HepG2 (cell line): ENCODE results near the gene PSMD1. TPM values are rescaled to one million over a fixed set of nuclear protein-coding genes. Genes with fewer than 3 reads are reported as not detected.

ENCODE experiments used
- ATAC-seq: fragments of 200-7000 bp; cut with Tn5 transposase; 3 replicates; pipeline ENCODE4 v1.9.1; 2020; ENCODE audit warnings: mild to moderate bottlenecking, moderate library complexity
- BruUV-seq: library from RNA; stranded (reverse); fragments of 400-500 nt; replicated peaks from 2 replicates; lab custom pipeline; 2021; lab: Mats Ljungman, UMichigan
- CTCF ChIA-PET: fragments of 300-600 bp; formaldehyde crosslinking; extraction: SDS; loops from one replicate; lab custom pipeline; 2021; ENCODE audit warnings: low total read pairs, inconsistent platforms, low intra/inter-chr PET ratio; lab: Yijun Ruan, JAX
- POLR2A ChIA-PET: fragments of 350-600 bp; sonication (Branson Sonifier 250); formaldehyde crosslinking; loops from one replicate; lab custom pipeline; 2020; ENCODE audit warnings: antibody characterized with exemption, inconsistent platforms; lab: Yijun Ruan, JAX
- DNase-seq: peaks from one replicate; pipeline ENCODE4 v3.0.0-alpha.2; 2015; ENCODE audit warnings: low spot score
- FAIRE-seq: peaks from 3 replicates; lab custom pipeline; 2011; peaks lifted over from hg19 to GRCh38; lab: Jason Lieb, UNC
- H2AFZ ChIP-seq: one replicate; pipeline ENCODE4 v1.6.1; 2011; ENCODE audit warnings: low read length, inconsistent platforms
- H3K27ac ChIP-seq: fragments of 300-600 bp; 3 replicates; pipeline ENCODE4 v1.8.0; 2011; ENCODE audit warnings: mixed run types, mild to moderate bottlenecking, mixed read lengths, low read length, inconsistent platforms; ENCODE audit not compliant: insufficient read depth; ENCODE audit errors: extremely low read length
- H3K27me3 ChIP-seq, 2 experiments: fragments of 200-600 bp in 1 of 2; 2 replicates in 1 of 2; 3 replicates in 1 of 2; pipeline versions ENCODE4 v1.6.0 to v1.8.0; 2011; ENCODE audit warnings: low read length in 2 of 2, mild to moderate bottlenecking in 2 of 2, moderate library complexity in 2 of 2, inconsistent platforms in 1 of 2; ENCODE audit not compliant: insufficient read depth in 2 of 2, control insufficient read depth in 1 of 2
- H3K36me3 ChIP-seq, 2 experiments: fragments of 200-600 bp in 1 of 2; replicated peaks in 1 of 2; 2 replicates in 1 of 2; 3 replicates in 1 of 2; pipeline versions ENCODE4 v1.5.1 to v1.8.0; 2011; ENCODE audit warnings: low read length in 2 of 2, inconsistent platforms in 1 of 2; ENCODE audit not compliant: insufficient read depth in 2 of 2, control insufficient read depth in 1 of 2
- H3K4me1 ChIP-seq: 2 replicates; pipeline ENCODE4 v1.5.1; 2012; ENCODE audit warnings: low read length, inconsistent platforms; ENCODE audit not compliant: insufficient read depth
- H3K4me2 ChIP-seq: 2 replicates; pipeline ENCODE4 v1.6.0; 2011; ENCODE audit warnings: low read depth, low read length, inconsistent platforms
- H3K4me3 ChIP-seq, 3 experiments: fragments of 200-600 bp in 1 of 3; sonication (generic), shearing (Covaris generic) in 1 of 3; replicated peaks in 1 of 3; 2 replicates each; pipeline ENCODE4 v1.5.1; 2011 to 2016; ENCODE audit warnings: low read length in 3 of 3, inconsistent platforms in 2 of 3, low read depth in 2 of 3, mild to moderate bottlenecking in 2 of 3, control low read depth in 1 of 3, mixed read lengths in 1 of 3; ENCODE audit not compliant: insufficient read depth in 1 of 3
- H3K79me2 ChIP-seq: one replicate; pipeline ENCODE4 v1.6.1; 2011; ENCODE audit warnings: low read length, inconsistent platforms; ENCODE audit not compliant: insufficient read depth
- H3K9ac ChIP-seq: 2 replicates; pipeline ENCODE4 v1.6.0; 2011; ENCODE audit warnings: mild to moderate bottlenecking, low read depth, low read length, inconsistent platforms; ENCODE audit not compliant: insufficient read depth
- H3K9me3 ChIP-seq: 2 replicates; pipeline ENCODE4 v1.5.1; 2012; ENCODE audit warnings: mild to moderate bottlenecking, low read length
- H4K20me1 ChIP-seq: 2 replicates; pipeline ENCODE4 v1.6.0; 2011; ENCODE audit warnings: inconsistent platforms, mild to moderate bottlenecking, low read length, moderate library complexity; ENCODE audit not compliant: insufficient read depth
- MYNN ChIP-seq: sonication (generic); formaldehyde crosslinking; IDR thresholded peaks from 2 replicates; pipeline ENCODE4 v1.4.0; 2020; ENCODE audit warnings: mild to moderate bottlenecking, low read depth, missing genetic modification reagents
- NPAS2 ChIP-seq: sonication (generic); formaldehyde crosslinking; IDR thresholded peaks from 2 replicates; pipeline ENCODE4 v1.8.0; 2022; ENCODE audit warnings: mild to moderate bottlenecking, missing genetic modification reagents, borderline replicate concordance
- RBAK ChIP-seq: sonication (generic); formaldehyde crosslinking; IDR thresholded peaks from 2 replicates; pipeline ENCODE4 v1.5.1; 2020; ENCODE audit warnings: mild to moderate bottlenecking, missing genetic modification reagents
- STAG1 ChIP-seq: sonication (generic); formaldehyde crosslinking; IDR thresholded peaks from 2 replicates; pipeline ENCODE4 v1.4.0; 2020; ENCODE audit warnings: missing genetic modification reagents
- ZFX ChIP-seq: sonication (generic); formaldehyde crosslinking; IDR thresholded peaks from 2 replicates; pipeline ENCODE4 v1.4.0; 2020; ENCODE audit warnings: mild to moderate bottlenecking, low read depth, missing genetic modification reagents, moderate library complexity
- ZNF607 ChIP-seq: sonication (generic); formaldehyde crosslinking; IDR thresholded peaks from 2 replicates; pipeline ENCODE4 v1.5.1; 2020; ENCODE audit warnings: missing genetic modification reagents, mild to moderate bottlenecking, borderline replicate concordance
- WGBS: methylation state at CpG from one replicate; pipeline ENCODE4 v1.1.6; 2017; ENCODE audit warnings: low lambda C conversion rate; 5-methylcytosine and 5-hydroxymethylcytosine counted together
- in situ Hi-C: cut with HindIII; loops from 2 replicates; pipeline ENCODE4 v1.10.0; 2017; ENCODE audit warnings: low pct_unique_long_range_greater_than_20kb; ENCODE audit not compliant: extremely low pct_ligation_motif_present
- intact Hi-C: fragments of 100-400 bp; cut with micrococcal nuclease; formaldehyde crosslinking; loops from one replicate; pipeline ENCODE4 v1.10.0; 2022; ENCODE audit not compliant: unreplicated experiment
- polyA plus RNA-seq, 8 experiments: library from polyadenylated mRNA; depleted of rRNA in 3 of 8; stranded (reverse) in 7 of 8; unstranded in 1 of 8; fragments of >200 nt; fragmentation: Illumina TruSeq in 4 of 8; extraction: Trizol in 4 of 8; gene quantifications; 2 replicates each; pipeline versions ENCODE4 v1.2.1 to v1.2.3, GENCODE V29; 2011 to 2016; ENCODE audit warnings: low read depth in 4 of 8, missing spikeins in 1 of 8, mixed read lengths in 1 of 8; ENCODE audit not compliant: insufficient read depth in 1 of 8
- total RNA-seq, 5 experiments: library from RNA; depleted of rRNA; stranded (reverse); fragments of >200 nt; fragmentation: Illumina TruSeq; extraction: Trizol; gene quantifications; 2 replicates each; pipeline ENCODE4 v1.2.3, GENCODE V29; 2016; ENCODE audit warnings: low read depth in 1 of 5
- TF ChIP-seq, protein P1 (sequence below): sonication (generic); formaldehyde crosslinking; IDR thresholded peaks from 2 replicates; pipeline ENCODE4 v1.4.0; 2020; ENCODE audit warnings: low read depth, missing genetic modification reagents
- TF ChIP-seq, protein P2 (sequence below): sonication (generic); formaldehyde crosslinking; conservative IDR thresholded peaks from 2 replicates; pipeline ENCODE4 v1.8.1; 2023; ENCODE audit warnings: missing genetic modification reagents
- TF ChIP-seq, protein P3 (sequence below): sonication (generic); formaldehyde crosslinking; IDR thresholded peaks from 2 replicates; pipeline ENCODE4 v1.4.0; 2020; ENCODE audit warnings: missing genetic modification reagents

Gene PSMD1
- total and polyA plus RNA-seq, 2 of the 13 experiments (the other 11 are each of a cell fraction or from before 2014, with no cell fraction given) = 136 to 191 TPM

DNA sequence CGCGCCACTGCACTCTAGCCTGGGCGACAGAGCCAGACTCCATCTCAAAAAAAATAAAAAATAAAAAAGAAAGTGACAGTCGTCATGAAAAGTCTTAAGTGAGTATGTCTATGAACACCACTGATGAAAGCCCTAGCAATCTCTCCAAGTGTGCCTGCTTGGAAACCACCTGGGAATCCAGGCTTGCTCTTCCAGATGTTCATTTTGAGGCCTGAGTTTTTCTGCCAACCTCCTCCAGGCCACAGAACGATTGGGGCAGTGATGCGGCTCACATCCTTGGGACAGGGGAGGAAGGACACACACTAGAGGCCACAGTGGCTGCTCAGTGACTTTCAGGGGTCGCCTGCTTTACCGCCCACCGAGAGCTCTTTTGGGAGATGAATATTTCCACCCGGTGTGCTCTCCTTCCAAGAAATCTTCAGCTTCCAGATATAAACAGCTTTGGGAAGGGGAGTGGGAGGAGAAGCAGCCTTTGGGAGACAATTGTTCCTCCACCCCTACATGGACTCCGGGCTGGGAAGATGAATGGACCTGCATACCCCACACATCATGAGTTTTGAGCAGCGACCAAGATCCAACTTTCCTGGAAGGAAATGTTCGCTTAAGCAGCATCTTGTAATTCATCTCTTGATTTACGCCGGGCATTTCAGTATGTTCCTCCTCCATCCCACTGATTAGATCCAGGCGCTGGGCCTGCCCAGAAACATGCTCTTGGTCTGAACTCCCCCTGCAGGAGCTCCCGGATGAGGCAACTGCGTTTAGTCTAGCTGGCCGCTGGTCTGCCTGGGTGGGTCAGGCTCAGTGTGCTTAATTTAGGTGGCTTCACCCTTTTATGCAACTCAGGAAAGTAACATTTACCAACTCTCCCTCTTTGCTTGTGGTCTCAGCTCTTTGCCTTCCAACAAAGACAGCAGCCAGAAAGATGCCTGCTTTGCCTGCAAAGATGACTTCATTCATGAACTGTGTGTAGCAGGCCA, 135.5 kb downstream of the PSMD1 start (continued):
- TF ChIP-seq ZFX (CRISPR knock-in tag) (peak; percentile 68), STAG1 (CRISPR knock-in tag) (peak; percentile 74)
- TF ChIP-seq, all 625 proteins: peak for 28

DNA sequence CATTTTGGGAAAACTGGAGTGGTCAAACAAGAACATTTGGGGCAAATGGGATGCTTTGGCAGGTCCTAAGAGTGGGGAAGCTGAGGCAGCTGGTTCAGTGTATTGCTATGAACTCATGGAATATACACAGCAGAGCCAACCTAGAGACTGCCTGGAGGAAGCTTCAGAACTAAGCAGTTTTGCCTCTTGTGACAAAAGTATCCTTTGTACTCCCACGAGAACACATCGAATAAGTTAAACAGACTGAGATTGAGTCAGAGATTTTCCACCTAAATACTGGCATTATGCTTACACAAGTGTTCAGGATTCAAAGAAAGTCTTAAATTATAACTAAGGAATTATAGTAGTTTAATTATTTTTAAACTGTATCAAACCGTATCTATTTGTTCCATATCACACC, 136.5 kb downstream of the PSMD1 start:
- Histone ChIP-seq H3K27ac (no peak overlapping the region), H3K4me2 (no peak overlapping the region), H3K79me2 (no peaks in the 10 kb centered on the region), H3K27me3 (peaks cover 0 to 1% of the 10 kb centered on the region in 2 experiments; a peak in 2 of 5 replicates), H3K36me3 (no peaks in the 10 kb centered on the region), H3K9ac (no peak overlapping the region), H4K20me1 (no peaks in the 10 kb centered on the region), H2AFZ (no peak overlapping the region), H3K4me3 (no peak overlapping the region), H3K9me3 (peaks cover 6% of the 10 kb centered on the region; the same call in 1 of the 2 replicates), H3K4me1 (peaks cover 43% of the 10 kb centered on the region)
- DNase-seq (no peak), ATAC-seq (no peak), FAIRE-seq (no peak)
- ChIA-PET CTCF (interaction anchor here (1.0 to 2.2 kb wide), 2 partner anchors 87 to 90 kb away, joined by 3 to 13 read pairs; no protein-coding TSS in a partner anchor), POLR2A (no interaction called here)
- BruUV-seq = no TSS peak
- in situ Hi-C loops = loop anchor here (5.0 kb wide), 1 partner anchor 81 kb away; no protein-coding TSS in a partner anchor
- WGBS = 13% methylated on average over 3 of the region's 3 CpGs
- intact Hi-C loops = loop anchor here (5.0 kb wide), 1 partner anchor 136 kb away; the partner anchor contains the start of gene PSMD1
- no peak for TF ChIP-seq RBAK
- TF ChIP-seq NPAS2 (CRISPR knock-in tag) = no peak
- TF ChIP-seq, protein P1, sequence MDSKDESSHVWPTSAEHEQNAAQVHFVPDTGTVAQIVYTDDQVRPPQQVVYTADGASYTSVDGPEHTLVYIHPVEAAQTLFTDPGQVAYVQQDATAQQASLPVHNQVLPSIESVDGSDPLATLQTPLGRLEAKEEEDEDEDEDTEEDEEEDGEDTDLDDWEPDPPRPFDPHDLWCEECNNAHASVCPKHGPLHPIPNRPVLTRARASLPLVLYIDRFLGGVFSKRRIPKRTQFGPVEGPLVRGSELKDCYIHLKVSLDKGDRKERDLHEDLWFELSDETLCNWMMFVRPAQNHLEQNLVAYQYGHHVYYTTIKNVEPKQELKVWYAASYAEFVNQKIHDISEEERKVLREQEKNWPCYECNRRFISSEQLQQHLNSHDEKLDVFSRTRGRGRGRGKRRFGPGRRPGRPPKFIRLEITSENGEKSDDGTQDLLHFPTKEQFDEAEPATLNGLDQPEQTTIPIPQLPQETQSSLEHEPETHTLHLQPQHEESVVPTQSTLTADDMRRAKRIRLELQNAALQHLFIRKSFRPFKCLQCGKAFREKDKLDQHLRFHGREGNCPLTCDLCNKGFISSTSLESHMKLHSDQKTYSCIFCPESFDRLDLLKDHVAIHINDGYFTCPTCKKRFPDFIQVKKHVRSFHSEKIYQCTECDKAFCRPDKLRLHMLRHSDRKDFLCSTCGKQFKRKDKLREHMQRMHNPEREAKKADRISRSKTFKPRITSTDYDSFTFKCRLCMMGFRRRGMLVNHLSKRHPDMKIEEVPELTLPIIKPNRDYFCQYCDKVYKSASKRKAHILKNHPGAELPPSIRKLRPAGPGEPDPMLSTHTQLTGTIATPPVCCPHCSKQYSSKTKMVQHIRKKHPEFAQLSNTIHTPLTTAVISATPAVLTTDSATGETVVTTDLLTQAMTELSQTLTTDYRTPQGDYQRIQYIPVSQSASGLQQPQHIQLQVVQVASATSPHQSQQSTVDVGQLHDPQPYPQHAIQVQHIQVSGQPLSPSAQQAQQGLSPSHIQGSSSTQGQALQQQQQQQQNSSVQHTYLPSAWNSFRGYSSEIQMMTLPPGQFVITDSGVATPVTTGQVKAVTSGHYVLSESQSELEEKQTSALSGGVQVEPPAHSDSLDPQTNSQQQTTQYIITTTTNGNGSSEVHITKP (CRISPR knock-in tag) = no peak
- TF ChIP-seq, protein P2, sequence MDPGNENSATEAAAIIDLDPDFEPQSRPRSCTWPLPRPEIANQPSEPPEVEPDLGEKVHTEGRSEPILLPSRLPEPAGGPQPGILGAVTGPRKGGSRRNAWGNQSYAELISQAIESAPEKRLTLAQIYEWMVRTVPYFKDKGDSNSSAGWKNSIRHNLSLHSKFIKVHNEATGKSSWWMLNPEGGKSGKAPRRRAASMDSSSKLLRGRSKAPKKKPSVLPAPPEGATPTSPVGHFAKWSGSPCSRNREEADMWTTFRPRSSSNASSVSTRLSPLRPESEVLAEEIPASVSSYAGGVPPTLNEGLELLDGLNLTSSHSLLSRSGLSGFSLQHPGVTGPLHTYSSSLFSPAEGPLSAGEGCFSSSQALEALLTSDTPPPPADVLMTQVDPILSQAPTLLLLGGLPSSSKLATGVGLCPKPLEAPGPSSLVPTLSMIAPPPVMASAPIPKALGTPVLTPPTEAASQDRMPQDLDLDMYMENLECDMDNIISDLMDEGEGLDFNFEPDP (CRISPR knock-in tag) = 0 out of 2 replicates have a peak, but pooled peaks have one; percentile 36
- TF ChIP-seq, protein P3, sequence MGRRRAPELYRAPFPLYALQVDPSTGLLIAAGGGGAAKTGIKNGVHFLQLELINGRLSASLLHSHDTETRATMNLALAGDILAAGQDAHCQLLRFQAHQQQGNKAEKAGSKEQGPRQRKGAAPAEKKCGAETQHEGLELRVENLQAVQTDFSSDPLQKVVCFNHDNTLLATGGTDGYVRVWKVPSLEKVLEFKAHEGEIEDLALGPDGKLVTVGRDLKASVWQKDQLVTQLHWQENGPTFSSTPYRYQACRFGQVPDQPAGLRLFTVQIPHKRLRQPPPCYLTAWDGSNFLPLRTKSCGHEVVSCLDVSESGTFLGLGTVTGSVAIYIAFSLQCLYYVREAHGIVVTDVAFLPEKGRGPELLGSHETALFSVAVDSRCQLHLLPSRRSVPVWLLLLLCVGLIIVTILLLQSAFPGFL (CRISPR knock-in tag) = no peak
- no peak for TF ChIP-seq ZNF607 (CRISPR knock-in tag)
- TF ChIP-seq MYNN (CRISPR knock-in tag) = no peak
